ACC112 (cell line): ENCODE data around the gene WDR49.
"Not testable (repeated sequence)": the region's sequence is repeated elsewhere in the genome, so short reads cannot be mapped to it uniquely, and the experiment has no call there.

Experiments
- H2AFZ ChIP-seq: fragments of 200-600 bp; sonication (generic); one replicate; pipeline ENCODE4 v1.6.0; 2017; ENCODE audit warnings: antibody characterized with exemption, low read length; ENCODE audit not compliant: unreplicated experiment
- H3K27ac ChIP-seq: fragments of 200-600 bp; sonication (generic); 2 replicates; pipeline ENCODE4 v1.5.1; 2014; ENCODE audit warnings: low read depth, mild to moderate bottlenecking, antibody characterized with exemption, low read length, moderate library complexity
- H3K27me3 ChIP-seq: fragments of 200-600 bp; sonication (generic); 2 replicates; pipeline ENCODE4 v1.6.1; 2014; ENCODE audit warnings: mild to moderate bottlenecking, antibody characterized with exemption, low read length, moderate library complexity, mixed read lengths; ENCODE audit not compliant: insufficient read depth
- H3K36me3 ChIP-seq: fragments of 200-600 bp; sonication (generic); 2 replicates; pipeline ENCODE4 v1.6.1; 2016; ENCODE audit warnings: mild to moderate bottlenecking, antibody characterized with exemption, low read length, moderate library complexity, mixed read lengths; ENCODE audit not compliant: insufficient read depth
- H3K4me1 ChIP-seq: fragments of 200-600 bp; sonication (generic); one replicate; pipeline ENCODE4 v1.6.1; 2016; ENCODE audit warnings: low read length, mixed read lengths; ENCODE audit not compliant: insufficient read depth, unreplicated experiment, control insufficient read depth
- H3K4me3 ChIP-seq: fragments of 200-600 bp; sonication (generic); 2 replicates; pipeline ENCODE4 v1.5.1; 2014; ENCODE audit warnings: mild to moderate bottlenecking, low read depth, low read length
- H3K79me2 ChIP-seq: fragments of 200-600 bp; sonication (generic); one replicate; pipeline ENCODE4 v1.6.0; 2016; ENCODE audit warnings: low read length; ENCODE audit not compliant: control insufficient read depth, unreplicated experiment, insufficient read depth

WDR49 gene

GRCh38 chr3:167626490-167626889, 27.3 kb downstream of the WDR49 start:
- Histone ChIP-seq H2AFZ (no peak overlapping the region), H3K27ac (no peak overlapping the region), H3K27me3 (peaks cover 10% of the 10 kb centered on the region), H3K36me3 (no peaks in the 10 kb centered on the region), H3K79me2 (no peaks in the 10 kb centered on the region), H3K4me3 (no peak overlapping the region), H3K4me1 (no peaks in the 10 kb centered on the region)

GRCh38 chr3:167615030-167615429, 38.7 kb downstream of the WDR49 start:
- Histone ChIP-seq H3K27me3 (peaks cover 9% of the 10 kb centered on the region; the same call in 1 of the 2 replicates), H3K4me3 (no peak overlapping the region), H3K27ac (no peak overlapping the region), H3K4me1 (no peaks in the 10 kb centered on the region), H2AFZ (no peak overlapping the region), H3K79me2 (no peaks in the 10 kb centered on the region), H3K36me3 (no peaks in the 10 kb centered on the region)

- H3K79me2 ChIP-seq, H3K36me3 ChIP-seq, H3K4me1 ChIP-seq, H3K27ac ChIP-seq, H3K4me3 ChIP-seq, H2AFZ ChIP-seq, H3K27me3 ChIP-seq: not testable (repeated sequence)
These were observed 39.5 kb downstream of the WDR49 start for GRCh38 chr3:167614196-167614595.

GRCh38 chr3:167611718-167612117, 42.0 kb downstream of the WDR49 start:
- H3K4me3 ChIP-seq, result no peak overlapping the region
- H3K27ac ChIP-seq, result no peak overlapping the region
- H3K79me2 ChIP-seq, result no peaks in the 10 kb centered on the region
- peaks cover 10% of the 10 kb centered on the region; the same call in 1 of the 2 replicates for H3K27me3 ChIP-seq
- no peaks in the 10 kb centered on the region for H3K4me1 ChIP-seq
- no peaks in the 10 kb centered on the region for H3K36me3 ChIP-seq
- no peak overlapping the region for H2AFZ ChIP-seq

GRCh38 chr3:167609156-167609555, 44.6 kb downstream of the WDR49 start:
- Histone ChIP-seq H3K79me2 (no peaks in the 10 kb centered on the region), H3K27me3 (peaks cover 9% of the 10 kb centered on the region; the same call in 1 of the 2 replicates), H3K4me3 (no peak overlapping the region), H3K36me3 (no peaks in the 10 kb centered on the region), H3K4me1 (no peaks in the 10 kb centered on the region), H3K27ac (no peak overlapping the region), H2AFZ (no peak overlapping the region)

- no peak overlapping the region for H3K4me3 ChIP-seq
- H2AFZ ChIP-seq, result no peak overlapping the region
- no peak overlapping the region for H3K27ac ChIP-seq
- H3K36me3 ChIP-seq, result no peaks in the 10 kb centered on the region
- no peaks in the 10 kb centered on the region for H3K79me2 ChIP-seq
- peaks cover 9% of the 10 kb centered on the region; the same call in 1 of the 2 replicates for H3K27me3 ChIP-seq
- H3K4me1 ChIP-seq, result no peaks in the 10 kb centered on the region
These were observed 46.9 kb downstream of the WDR49 start for GRCh38 chr3:167606836-167607235.

- Histone ChIP-seq H3K36me3 (no peaks in the 10 kb centered on the region), H3K4me3 (no peak overlapping the region), H3K27ac (no peak overlapping the region), H2AFZ (no peak overlapping the region), H3K4me1 (no peaks in the 10 kb centered on the region), H3K27me3 (peaks cover 9% of the 10 kb centered on the region; the same call in 1 of the 2 replicates), H3K79me2 (no peaks in the 10 kb centered on the region)
These were observed 47.9 kb downstream of the WDR49 start for GRCh38 chr3:167605871-167606270.

- no peaks in the 10 kb centered on the region for H3K4me1 ChIP-seq
- H2AFZ ChIP-seq, result no peak overlapping the region
- no peak overlapping the region for H3K4me3 ChIP-seq
These were observed 51.7 kb downstream of the WDR49 start for GRCh38 chr3:167602041-167602440.

GRCh38 chr3:167587651-167588050, 66.1 kb downstream of the WDR49 start:
- no peaks in the 10 kb centered on the region for H3K79me2 ChIP-seq

More at GRCh38 chr3:167602041-167602440, 51.7 kb downstream of the WDR49 start:
- no peaks in the 10 kb centered on the region for H3K79me2 ChIP-seq
- peaks cover 6% of the 10 kb centered on the region; the same call in 1 of the 2 replicates for H3K27me3 ChIP-seq
- H3K36me3 ChIP-seq, result no peaks in the 10 kb centered on the region
- H3K27ac ChIP-seq, result no peak overlapping the region

GRCh38 chr3:167575000-167575600, 78.6 kb downstream of the WDR49 start:
- H3K4me1 ChIP-seq, result no peaks in the 10 kb centered on the region
- H3K27ac ChIP-seq, result no peak overlapping the region
- no peaks in the 10 kb centered on the region for H3K36me3 ChIP-seq
- no peak overlapping the region for H3K4me3 ChIP-seq
- no peak overlapping the region for H2AFZ ChIP-seq
- H3K27me3 ChIP-seq, result no peaks in the 10 kb centered on the region
- H3K79me2 ChIP-seq, result no peaks in the 10 kb centered on the region

More at GRCh38 chr3:167587651-167588050, 66.1 kb downstream of the WDR49 start:
- Histone ChIP-seq H3K27ac (no peak overlapping the region), H3K4me3 (no peak overlapping the region), H3K36me3 (no peaks in the 10 kb centered on the region), H3K4me1 (no peaks in the 10 kb centered on the region), H3K27me3 (no peaks in the 10 kb centered on the region), H2AFZ (no peak overlapping the region)

- Histone ChIP-seq H3K36me3 (no peaks in the 10 kb centered on the region), H3K4me3 (no peak overlapping the region), H3K27me3 (no peaks in the 10 kb centered on the region), H3K79me2 (no peaks in the 10 kb centered on the region), H3K4me1 (no peaks in the 10 kb centered on the region), H2AFZ (no peak overlapping the region), H3K27ac (no peak overlapping the region)
These were observed 80.8 kb downstream of the WDR49 start for GRCh38 chr3:167572991-167573390.
